Measurements from ENCODE around the gene LGI4. TPM values are rescaled to one million over a fixed set of nuclear protein-coding genes. Genes with fewer than 3 reads are reported as not detected.

The LGI4 gene
- polyA plus RNA-seq, 1 donor from 2014 or later, result not detected

DNA sequence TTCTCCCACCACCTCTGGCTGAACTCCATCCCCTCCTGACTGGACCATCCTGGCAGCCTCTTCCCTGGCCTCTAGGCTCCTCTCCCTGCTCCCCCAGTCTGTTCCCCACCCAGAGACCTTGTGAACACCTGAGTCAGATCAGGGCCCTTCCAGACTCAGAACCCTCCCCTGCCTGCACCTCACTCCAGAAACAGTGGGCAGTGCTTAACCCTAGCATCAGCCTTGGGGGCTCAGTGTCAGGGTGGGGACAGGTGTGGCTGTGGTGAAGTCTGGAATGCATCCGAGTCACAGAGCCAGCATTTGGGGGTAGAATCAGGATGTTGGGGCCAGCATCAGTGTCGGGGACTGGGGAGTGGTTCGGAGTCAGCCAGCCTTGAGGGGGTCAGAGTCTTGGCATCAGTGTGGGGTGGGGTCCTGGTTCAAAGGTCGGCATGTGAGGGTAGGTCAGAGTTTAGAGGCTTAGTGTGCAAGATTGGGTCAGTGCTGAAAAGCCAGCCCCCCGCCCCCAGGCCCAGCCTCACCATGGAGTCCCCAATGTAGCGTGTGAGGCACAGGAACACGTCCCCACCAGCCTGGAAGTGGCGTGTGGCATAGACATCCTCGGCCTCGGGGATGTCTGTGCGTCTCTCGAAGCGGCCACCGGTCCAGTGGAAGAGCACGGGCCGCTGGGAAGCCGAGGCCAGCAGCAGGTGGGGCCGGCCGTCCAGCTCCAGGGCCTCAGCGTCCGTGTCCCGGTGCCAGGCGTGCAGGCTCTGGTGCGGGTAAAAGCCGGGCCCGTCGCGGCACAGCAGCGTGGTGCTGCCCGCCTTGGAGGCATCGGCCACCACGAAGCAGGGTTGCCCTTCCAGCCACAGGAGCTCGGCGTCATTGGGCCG, 8.9 kb downstream of the LGI4 start:
- Mint-ChIP-seq H3K36me3 (no peaks in the 10 kb centered on the region), H3K4me1 (peaks cover 9 to 13% (median 9%) of the 10 kb centered on the region in 3 donors), H3K9me3 (no peaks in the 10 kb centered on the region), H3K4me3 (peak overlapping the region in 1 of 4 donors; percentile 18), H3K27ac (peak overlapping the region in 1 of 3 donors; percentile 57), H3K27me3 (no peaks in the 10 kb centered on the region)

GRCh38 chr19:35125270-35125717, 9.6 kb downstream of the LGI4 start:
- no peaks in the 10 kb centered on the region for H3K27me3 Mint-ChIP-seq

DNA sequence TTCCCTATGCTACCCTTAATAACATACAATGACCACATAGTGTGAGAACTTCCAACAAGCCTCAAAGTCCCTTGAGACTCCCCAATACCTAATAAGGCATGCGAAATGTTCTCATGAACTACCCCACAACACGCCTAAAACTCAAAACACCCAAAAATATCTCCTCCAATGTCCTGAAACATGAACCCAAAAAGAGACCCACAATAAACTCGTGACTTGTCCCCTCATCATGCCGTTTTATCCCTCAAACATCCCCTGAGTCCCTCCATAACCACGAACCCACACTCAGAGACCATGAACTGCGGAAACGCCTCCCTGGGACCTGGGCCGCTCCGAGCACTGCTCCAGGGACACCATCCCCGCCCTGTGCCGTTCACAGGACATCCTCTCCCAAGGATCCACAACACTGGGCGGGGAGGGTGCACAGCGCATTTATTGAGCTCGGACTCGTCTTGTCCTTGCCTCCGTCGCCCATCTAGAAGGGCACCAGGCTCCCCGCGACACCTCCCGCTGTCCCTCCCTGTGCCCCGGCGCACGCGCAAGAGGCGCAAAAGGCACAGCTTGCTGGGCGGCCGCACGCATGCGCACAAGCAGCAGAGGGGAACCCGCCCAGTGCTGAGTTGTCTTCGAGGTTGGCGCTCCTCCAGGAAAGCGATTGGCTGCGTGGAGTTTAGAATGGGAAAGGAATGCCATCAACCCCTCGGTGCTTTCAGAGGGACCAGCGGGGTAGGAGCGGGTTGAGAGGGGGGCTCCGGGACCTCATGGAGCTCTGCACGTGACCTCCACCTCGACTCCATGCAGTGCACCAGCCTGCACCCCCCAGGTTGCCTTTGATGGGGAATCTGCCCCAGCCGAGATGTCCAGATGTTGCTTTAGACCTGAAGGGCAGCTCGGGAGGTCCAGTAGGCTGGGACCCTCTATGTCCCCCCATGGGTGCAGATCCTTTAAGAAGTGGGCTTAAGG, 10.5 kb downstream of the LGI4 start:
- Mint-ChIP-seq H3K4me1 (peaks cover 9 to 13% (median 11%) of the 10 kb centered on the region in 3 donors), H3K9me3 (no peaks in the 10 kb centered on the region), H3K27ac (peak overlapping the region; percentile 34 to 91 (median 57)), H3K36me3 (no peaks in the 10 kb centered on the region), H3K27me3 (no peaks in the 10 kb centered on the region), H3K4me3 (peak overlapping the region; percentile 70 to 94 (median 90))

More at GRCh38 chr19:35125270-35125717, 9.6 kb downstream of the LGI4 start:
- H3K4me3 Mint-ChIP-seq, result no peak overlapping the region
- H3K27ac Mint-ChIP-seq, result peak overlapping the region in 1 of 3 donors; percentile 57
- no peaks in the 10 kb centered on the region for H3K36me3 Mint-ChIP-seq
- H3K9me3 Mint-ChIP-seq, result no peaks in the 10 kb centered on the region
- H3K4me1 Mint-ChIP-seq, result peaks cover 9 to 13% (median 11%) of the 10 kb centered on the region in 3 donors

DNA sequence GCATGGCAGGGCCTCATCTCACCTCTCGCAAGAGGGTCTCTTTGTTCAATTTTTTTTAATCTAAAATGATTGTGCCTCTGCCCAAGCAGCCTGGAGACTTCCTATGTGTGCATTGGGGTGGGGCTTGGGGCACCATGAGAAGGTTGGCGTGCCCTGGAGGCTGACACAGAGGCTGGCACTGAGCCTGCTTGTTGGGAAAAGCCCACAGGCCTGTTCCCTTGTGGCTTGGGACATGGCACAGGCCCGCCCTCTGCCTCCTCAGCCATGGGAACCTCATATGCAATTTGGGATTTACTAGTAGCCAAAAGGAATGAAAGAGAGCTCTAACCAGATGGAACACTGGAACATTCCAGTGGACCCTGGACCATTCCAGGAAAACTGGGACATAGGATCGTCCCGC, 11.3 kb downstream of the LGI4 start:
- peak overlapping the region in 1 of 3 donors; percentile 57 for H3K27ac Mint-ChIP-seq
- H3K4me3 Mint-ChIP-seq, result peak overlapping the region; percentile 70 to 94 (median 90)
- H3K27me3 Mint-ChIP-seq, result no peaks in the 10 kb centered on the region
- H3K9me3 Mint-ChIP-seq, result no peaks in the 10 kb centered on the region
- peaks cover 9 to 13% (median 9%) of the 10 kb centered on the region in 3 donors for H3K4me1 Mint-ChIP-seq
- H3K36me3 Mint-ChIP-seq, result no peaks in the 10 kb centered on the region

DNA sequence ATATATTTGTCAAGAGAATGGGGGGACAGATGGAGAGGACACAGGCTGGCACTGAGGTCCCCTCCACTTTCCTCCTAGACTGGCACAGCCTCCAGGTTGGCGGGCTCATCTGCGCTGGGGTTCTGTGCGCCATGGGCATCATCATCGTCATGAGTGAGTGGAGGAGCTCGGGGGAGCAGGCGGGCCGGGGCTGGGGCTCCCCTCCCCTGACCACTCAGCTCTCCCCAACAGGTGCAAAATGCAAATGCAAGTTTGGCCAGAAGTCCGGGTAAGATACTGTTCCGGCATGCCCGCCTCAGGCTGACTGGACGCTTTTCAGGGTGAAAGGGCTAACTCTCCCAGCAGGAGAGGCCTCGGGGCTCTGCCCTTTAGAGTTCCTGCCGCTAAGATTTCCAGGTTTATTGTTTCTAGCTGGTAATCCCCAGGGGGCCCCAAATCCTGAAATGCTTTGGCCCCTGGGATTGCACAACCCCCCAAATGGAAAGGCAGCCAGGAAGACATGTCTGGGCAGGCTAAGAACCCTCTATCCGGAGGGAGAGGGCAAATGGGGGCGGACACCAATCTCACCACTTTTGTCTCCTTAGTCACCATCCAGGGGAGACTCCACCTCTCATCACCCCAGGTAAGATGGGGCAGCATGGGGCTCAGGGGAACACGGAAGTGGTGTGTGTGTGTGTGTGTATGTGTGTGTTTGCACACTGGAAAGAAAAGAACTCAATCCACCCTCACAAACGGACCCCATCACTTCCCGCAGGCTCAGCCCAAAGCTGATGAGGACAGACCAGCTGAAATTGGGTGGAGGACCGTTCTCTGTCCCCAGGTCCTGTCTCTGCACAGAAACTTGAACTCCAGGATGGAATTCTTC, 11.9 kb downstream of the LGI4 start:
- no peaks in the 10 kb centered on the region for H3K9me3 Mint-ChIP-seq
- no peaks in the 10 kb centered on the region for H3K36me3 Mint-ChIP-seq
- H3K4me1 Mint-ChIP-seq, result peaks cover 9 to 13% (median 9%) of the 10 kb centered on the region in 3 donors
- H3K27ac Mint-ChIP-seq, result no peak overlapping the region
- no peak overlapping the region for H3K4me3 Mint-ChIP-seq
- H3K27me3 Mint-ChIP-seq, result no peaks in the 10 kb centered on the region

- H3K4me3 Mint-ChIP-seq, result no peak overlapping the region
- no peak overlapping the region for H3K27ac Mint-ChIP-seq
- H3K9me3 Mint-ChIP-seq, result no peaks in the 10 kb centered on the region
- H3K4me1 Mint-ChIP-seq, result peaks cover 9 to 13% (median 9%) of the 10 kb centered on the region in 3 donors
- no peaks in the 10 kb centered on the region for H3K36me3 Mint-ChIP-seq
- H3K27me3 Mint-ChIP-seq, result no peaks in the 10 kb centered on the region
Observed at GRCh38 chr19:35120898-35121297, 14.0 kb downstream of the LGI4 start.

- Mint-ChIP-seq H3K27me3 (no peaks in the 10 kb centered on the region), H3K27ac (no peak overlapping the region), H3K4me3 (no peak overlapping the region), H3K36me3 (no peaks in the 10 kb centered on the region), H3K9me3 (no peaks in the 10 kb centered on the region), H3K4me1 (peaks cover 9 to 13% (median 9%) of the 10 kb centered on the region in 3 donors)
Observed at GRCh38 chr19:35120492-35120891, 14.4 kb downstream of the LGI4 start.

DNA sequence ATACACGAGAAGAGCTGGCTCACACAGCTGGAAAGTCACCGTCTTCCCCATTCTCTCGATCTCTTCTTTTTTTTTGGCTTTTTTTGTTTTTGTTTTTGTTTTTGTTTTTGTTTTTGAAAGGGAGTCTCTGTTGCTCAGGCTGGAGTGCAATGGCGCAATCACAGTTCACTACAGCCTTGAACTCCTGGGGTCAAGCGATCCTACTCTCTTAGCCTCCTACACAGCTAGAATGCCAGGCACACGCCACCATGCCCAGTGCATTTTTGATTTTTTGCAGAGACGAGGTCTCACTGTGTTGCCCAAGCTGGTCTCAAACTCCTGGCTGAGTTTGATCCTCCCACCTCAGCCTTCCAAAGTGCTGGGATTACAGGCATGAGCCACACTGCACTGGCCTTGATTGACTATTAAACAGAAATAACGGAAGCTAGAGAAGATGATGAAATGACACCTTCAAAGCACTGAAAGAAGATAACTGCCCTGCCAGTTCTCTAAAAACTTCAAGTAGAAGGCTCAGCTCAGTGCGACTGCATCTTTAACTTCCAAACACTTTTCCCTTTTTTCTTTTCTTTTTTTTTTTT, 15.2 kb downstream of the LGI4 start:
- Mint-ChIP-seq H3K4me3 (no peak overlapping the region), H3K27ac (no peak overlapping the region), H3K4me1 (peaks cover 9 to 10% (median 9%) of the 10 kb centered on the region in 3 donors), H3K36me3 (no peaks in the 10 kb centered on the region), H3K9me3 (no peaks in the 10 kb centered on the region), H3K27me3 (peaks cover under 1% of the 10 kb centered on the region)

DNA sequence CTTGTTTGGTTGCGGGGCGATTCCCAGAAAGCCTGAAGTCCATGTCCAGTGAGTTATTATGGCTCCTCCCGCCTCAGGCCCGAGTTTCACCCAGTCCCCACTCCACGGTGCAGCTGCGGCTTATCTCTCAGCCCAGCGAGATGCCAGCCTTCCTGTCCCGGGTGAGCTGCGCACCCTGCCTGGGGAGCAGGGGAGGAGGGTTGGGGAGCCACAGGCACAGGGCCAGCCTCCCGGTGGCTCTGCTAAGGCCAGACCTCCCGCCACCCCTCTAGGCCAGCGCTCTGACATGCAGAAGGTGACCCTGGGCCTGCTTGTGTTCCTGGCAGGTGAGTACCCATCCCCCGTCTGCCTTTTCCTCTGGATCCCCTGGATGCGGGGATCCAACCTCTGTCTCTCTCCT, 15.8 kb downstream of the LGI4 start:
- peaks cover 3 to 8% (median 7%) of the 10 kb centered on the region in 3 donors for H3K4me1 Mint-ChIP-seq
- H3K9me3 Mint-ChIP-seq, result no peaks in the 10 kb centered on the region
- no peak overlapping the region for H3K27ac Mint-ChIP-seq
- H3K4me3 Mint-ChIP-seq, result no peak overlapping the region
- H3K36me3 Mint-ChIP-seq, result no peaks in the 10 kb centered on the region
- H3K27me3 Mint-ChIP-seq, result peaks cover 4% of the 10 kb centered on the region

- Mint-ChIP-seq H3K36me3 (no peaks in the 10 kb centered on the region), H3K4me3 (no peak overlapping the region), H3K27ac (no peak overlapping the region), H3K27me3 (peaks cover 5% of the 10 kb centered on the region), H3K4me1 (peaks cover 0 to 6% (median 3%) of the 10 kb centered on the region in 3 donors), H3K9me3 (no peaks in the 10 kb centered on the region)
Observed at GRCh38 chr19:35118268-35119020, 16.4 kb downstream of the LGI4 start.

- Mint-ChIP-seq H3K27ac (no peak overlapping the region), H3K27me3 (peaks cover 8% of the 10 kb centered on the region), H3K9me3 (no peaks in the 10 kb centered on the region), H3K36me3 (no peaks in the 10 kb centered on the region), H3K4me1 (peaks cover 0 to 6% (median 3%) of the 10 kb centered on the region in 3 donors), H3K4me3 (no peak overlapping the region)
Observed at GRCh38 chr19:35117799-35118198, 17.1 kb downstream of the LGI4 start.

- no peaks in the 10 kb centered on the region for H3K9me3 Mint-ChIP-seq
- peaks cover 0 to 6% (median 3%) of the 10 kb centered on the region in 3 donors for H3K4me1 Mint-ChIP-seq
- H3K27ac Mint-ChIP-seq, result no peak overlapping the region
- H3K27me3 Mint-ChIP-seq, result peaks cover 8% of the 10 kb centered on the region
- no peaks in the 10 kb centered on the region for H3K36me3 Mint-ChIP-seq
- no peak overlapping the region for H3K4me3 Mint-ChIP-seq
Observed at GRCh38 chr19:35117116-35117515, 17.7 kb downstream of the LGI4 start.

- peaks cover 0 to 6% (median 3%) of the 10 kb centered on the region in 3 donors for H3K4me1 Mint-ChIP-seq
- no peak overlapping the region for H3K4me3 Mint-ChIP-seq
- H3K27me3 Mint-ChIP-seq, result peaks cover 8% of the 10 kb centered on the region
- H3K9me3 Mint-ChIP-seq, result no peaks in the 10 kb centered on the region
- no peaks in the 10 kb centered on the region for H3K36me3 Mint-ChIP-seq
- H3K27ac Mint-ChIP-seq, result no peak overlapping the region
Observed at GRCh38 chr19:35116072-35116801, 18.6 kb downstream of the LGI4 start.

All from IgD-negative memory B cell (primary cell).